Prostate gland (tissue), 2 donors: ENCODE data around the gene HPGD.

Experiments used
- CTCF ChIP-seq, 4 experiments: fragments of 200-600 bp in 2 of 4; fragments of 450-650 bp in 2 of 4; sonication (generic) in 2 of 4; IDR thresholded peaks; 1 replicate in 3 of 4; 2 replicates in 1 of 4; pipeline ENCODE4 v1.5.1; 2016 to 2019; ENCODE audit warnings: antibody characterized with exemption in 4 of 4, mild to moderate bottlenecking in 2 of 4, moderate library complexity in 2 of 4
- POLR2A ChIP-seq: fragments of 450-650 bp; IDR thresholded peaks from one replicate; pipeline ENCODE4 v1.6.1; 2016; ENCODE audit warnings: antibody characterized with exemption, mild to moderate bottlenecking
- POLR2AphosphoS5 ChIP-seq: sonication (generic); formaldehyde crosslinking; IDR thresholded peaks from one replicate; pipeline ENCODE4 v1.6.1; 2017; ENCODE audit warnings: antibody characterized with exemption

GRCh38 chr4:174538123-174538875 lies 16.0 kb upstream of the HPGD start:
- TF ChIP-seq CTCF (IDR thresholded peaks at IDR 0.05) = no peak
- TF ChIP-seq POLR2A = no peak
- no peak for TF ChIP-seq POLR2AphosphoS5
